H9 (cell line): ENCODE measurements around the gene IL12B. TPM values are rescaled to one million over a fixed set of nuclear protein-coding genes. Genes with fewer than 3 reads are reported as not detected.

Source experiments
- DNase-seq: peaks from one replicate; pipeline ENCODE4 v3.0.0-alpha.2; 2017
- H2AFZ ChIP-seq: one replicate; pipeline ENCODE4 v1.6.1; 2013; ENCODE audit warnings: mild to moderate bottlenecking, low read length, control low read depth, moderate library complexity
- H2AK5ac ChIP-seq: 2 replicates; pipeline ENCODE4 v1.6.1; 2013; ENCODE audit warnings: low read length, control low read depth, mixed read lengths; ENCODE audit not compliant: insufficient read length
- H2BK120ac ChIP-seq: one replicate; pipeline ENCODE4 v1.6.1; 2013; ENCODE audit warnings: low read depth, mild to moderate bottlenecking, low read length, control low read depth, inconsistent platforms; ENCODE audit not compliant: poor library complexity, severe bottlenecking
- H2BK12ac ChIP-seq: 2 replicates; pipeline ENCODE4 v1.6.1; 2013; ENCODE audit warnings: low read length, control low read depth, mixed read lengths, low read depth; ENCODE audit not compliant: insufficient read length
- H2BK15ac ChIP-seq: 2 replicates; pipeline ENCODE4 v1.6.1; 2013; ENCODE audit warnings: low read depth, low read length, control low read depth
- H2BK20ac ChIP-seq: one replicate; pipeline ENCODE4 v1.6.1; 2013; ENCODE audit warnings: low read depth, mild to moderate bottlenecking, low read length, control low read depth, inconsistent platforms; ENCODE audit not compliant: poor library complexity, severe bottlenecking
- H2BK5ac ChIP-seq: 2 replicates; pipeline ENCODE4 v1.6.1; 2013; ENCODE audit warnings: low read length, control low read depth, mixed read lengths; ENCODE audit not compliant: insufficient read length
- H3K14ac ChIP-seq: 2 replicates; pipeline ENCODE4 v1.6.1; 2013; ENCODE audit warnings: low read length, control low read depth; ENCODE audit not compliant: insufficient read depth
- H3K18ac ChIP-seq: 2 replicates; pipeline ENCODE4 v1.6.1; 2013; ENCODE audit warnings: low read depth, mild to moderate bottlenecking, mixed read lengths, low read length, control low read depth; ENCODE audit not compliant: insufficient read length
- H3K23ac ChIP-seq: 2 replicates; pipeline ENCODE4 v1.6.1; 2013; ENCODE audit warnings: low read length, control low read depth, mixed read lengths, low read depth; ENCODE audit not compliant: insufficient read length
- H3K23me2 ChIP-seq: 2 replicates; pipeline ENCODE4 v1.6.1; 2013; ENCODE audit warnings: low read depth, mild to moderate bottlenecking, mixed read lengths, low read length, control low read depth; ENCODE audit not compliant: insufficient read length, poor library complexity, severe bottlenecking
- H3K27ac ChIP-seq: 2 replicates; pipeline ENCODE4 v1.5.1; 2013; ENCODE audit warnings: low read length, control low read depth, mixed read lengths, low read depth; ENCODE audit not compliant: insufficient read length
- H3K27me3 ChIP-seq: 2 replicates; pipeline ENCODE4 v1.6.1; 2013; ENCODE audit warnings: low read length, control low read depth, inconsistent platforms; ENCODE audit not compliant: insufficient read depth
- H3K4ac ChIP-seq: 2 replicates; pipeline ENCODE4 v1.6.1; 2013; ENCODE audit warnings: low read depth, mild to moderate bottlenecking, control low read depth, inconsistent platforms, low read length, moderate library complexity
- H3K4me1 ChIP-seq: 2 replicates; pipeline ENCODE4 v1.6.1; 2013; ENCODE audit warnings: low read length, control low read depth, inconsistent platforms; ENCODE audit not compliant: insufficient read depth
- H3K4me2 ChIP-seq: 2 replicates; pipeline ENCODE4 v1.6.1; 2013; ENCODE audit warnings: low read length, control low read depth, mixed read lengths; ENCODE audit not compliant: insufficient read length, insufficient read depth
- H3K56ac ChIP-seq: 2 replicates; pipeline ENCODE4 v1.6.1; 2013; ENCODE audit warnings: low read depth, mild to moderate bottlenecking, mixed read lengths, low read length, control low read depth; ENCODE audit not compliant: insufficient read length
- H3K79me1 ChIP-seq: 2 replicates; pipeline ENCODE4 v1.6.1; 2013; ENCODE audit warnings: low read depth, mild to moderate bottlenecking, moderate library complexity, low read length, control low read depth, inconsistent platforms; ENCODE audit not compliant: insufficient read depth, poor library complexity, severe bottlenecking
- H3K79me2 ChIP-seq: 2 replicates; pipeline ENCODE4 v1.6.1; 2013; ENCODE audit warnings: low read length, control low read depth, inconsistent platforms; ENCODE audit not compliant: insufficient read depth
- H3K9ac ChIP-seq: 2 replicates; pipeline ENCODE4 v1.6.1; 2013; ENCODE audit warnings: low read length, control low read depth, mixed read lengths; ENCODE audit not compliant: insufficient read length; ENCODE audit errors: extremely low read depth
- H3K9me3 ChIP-seq: one replicate; pipeline ENCODE4 v1.6.1; 2013; ENCODE audit warnings: low read depth, low read length, inconsistent platforms; ENCODE audit not compliant: control insufficient read depth
- H3T11ph ChIP-seq: one replicate; pipeline ENCODE4 v1.6.1; 2013; ENCODE audit warnings: mild to moderate bottlenecking, low read length, control low read depth, inconsistent platforms
- H4K20me1 ChIP-seq: one replicate; pipeline ENCODE4 v1.6.1; 2013; ENCODE audit not compliant: control insufficient read depth, insufficient read length, insufficient read depth
- H4K5ac ChIP-seq: 2 replicates; pipeline ENCODE4 v1.6.1; 2013; ENCODE audit warnings: low read depth, mild to moderate bottlenecking, mixed read lengths, low read length, control low read depth; ENCODE audit not compliant: insufficient read length
- H4K8ac ChIP-seq: replicated peaks from 2 replicates; pipeline ENCODE4 v1.6.1; 2013; ENCODE audit warnings: low read length, control low read depth, mixed read lengths, low read depth; ENCODE audit not compliant: insufficient read length
- H4K91ac ChIP-seq: 2 replicates; pipeline ENCODE4 v1.6.1; 2013; ENCODE audit warnings: low read depth, mild to moderate bottlenecking, moderate library complexity, mixed read lengths, low read length, control low read depth; ENCODE audit not compliant: insufficient read length
- H3K27ac Mint-ChIP-seq, 3 experiments: 2 replicates in 2 of 3; 3 replicates in 1 of 3; pipeline ENCODE4 v1.8.0; 2020 to 2021; ENCODE audit warnings: mixed read lengths in 3 of 3, mild to moderate bottlenecking in 1 of 3, moderate library complexity in 1 of 3
- H3K27me3 Mint-ChIP-seq: 2 replicates; pipeline ENCODE4 v1.8.0; 2021; ENCODE audit warnings: low read depth, mild to moderate bottlenecking, moderate library complexity, mixed read lengths
- H3K36me3 Mint-ChIP-seq, 3 experiments: 2 replicates in 2 of 3; 3 replicates in 1 of 3; pipeline ENCODE4 v1.8.0; 2020 to 2021; ENCODE audit warnings: low read depth in 3 of 3, mixed read lengths in 3 of 3; ENCODE audit not compliant: insufficient read depth in 1 of 3
- H3K4me1 Mint-ChIP-seq, 2 experiments: 2 replicates each; pipeline ENCODE4 v1.8.0; 2020; ENCODE audit warnings: mixed read lengths in 2 of 2
- H3K4me3 Mint-ChIP-seq, 2 experiments: 2 replicates in 1 of 2; 3 replicates in 1 of 2; pipeline ENCODE4 v1.8.0; 2020 to 2021; ENCODE audit warnings: mild to moderate bottlenecking in 2 of 2, mixed read lengths in 2 of 2, moderate library complexity in 1 of 2
- H3K9me3 Mint-ChIP-seq, 2 experiments: 2 replicates in 1 of 2; 3 replicates in 1 of 2; pipeline ENCODE4 v1.8.0; 2020; ENCODE audit warnings: mild to moderate bottlenecking in 2 of 2, mixed read lengths in 2 of 2, moderate library complexity in 1 of 2
- WGBS: extraction: QIAGEN DNeasy Blood & Tissue Kit; methylation state at CpG from one replicate; pipeline ENCODE4 v1.1.7; 2013; ENCODE audit warnings: missing lambda C conversion rate, low lambda C conversion rate, mixed read lengths; ENCODE audit not compliant: insufficient read length; ENCODE audit errors: extremely low coverage; 5-methylcytosine and 5-hydroxymethylcytosine counted together
- total RNA-seq: library from RNA; stranded (reverse); gene quantifications from 2 replicates; pipeline ENCODE4 v1.2.1, GENCODE V29; 2021
- TF ChIP-seq, protein P1 (sequence below): fragments of 200-600 bp; sonication (generic); conservative IDR thresholded peaks from 3 replicates; pipeline ENCODE4 v1.8.0; 2021; ENCODE audit warnings: antibody characterized with exemption, mild to moderate bottlenecking

The IL12B gene
- total RNA-seq, 1 experiment from 2014 or later: not detected

DNA sequence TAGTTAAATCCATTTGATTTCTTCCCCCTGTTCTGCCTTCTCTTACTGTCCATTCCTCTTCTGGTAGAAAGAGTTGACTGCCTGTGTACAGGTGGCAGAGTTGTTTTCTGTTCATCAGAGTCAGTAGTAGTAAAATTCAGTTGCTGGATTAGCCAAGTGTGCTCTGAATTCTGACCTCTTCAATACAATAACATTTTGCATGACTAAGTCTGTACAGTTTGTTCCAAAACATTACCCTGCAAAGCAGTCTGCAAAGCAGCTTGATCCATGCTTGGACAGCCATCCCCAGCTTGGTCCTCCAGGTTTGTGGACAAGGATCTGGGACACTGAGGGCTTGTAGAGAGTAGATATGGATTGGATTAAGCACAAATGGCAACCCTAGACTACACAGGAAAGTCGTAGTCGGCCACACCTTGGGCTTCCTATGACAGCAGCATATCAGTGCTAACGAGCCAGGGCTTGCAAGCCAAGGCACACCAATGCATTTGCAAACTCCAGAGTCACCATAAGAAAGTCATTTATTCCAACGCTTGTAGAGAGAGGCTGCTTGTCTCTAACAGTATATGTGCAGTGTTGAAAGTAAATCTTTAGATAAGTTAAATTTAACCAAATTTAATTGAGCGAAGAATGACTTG, 25.2 kb downstream of the IL12B start:
- peaks cover 2 to 10% of the 10 kb centered on the region in 2 experiments; a peak in 2 of 4 replicates for H3K4me1 Mint-ChIP-seq
- no peak overlapping the region for H3K27ac Mint-ChIP-seq
- H3K4me3 Mint-ChIP-seq: no peak overlapping the region
- Histone ChIP-seq H3K9ac (no peak overlapping the region), H4K5ac (no peak overlapping the region), H3K56ac (no peak overlapping the region), H2AK5ac (no peak overlapping the region), H3K79me1 (no peaks in the 10 kb centered on the region), H3K4me2 (no peak overlapping the region), H3K23me2 (no peaks in the 10 kb centered on the region), H2BK5ac (no peak overlapping the region), H3K14ac (no peak overlapping the region), H3K9me3 (peaks cover 5% of the 10 kb centered on the region), H2BK15ac (no peak overlapping the region), H4K20me1 (no peaks in the 10 kb centered on the region), H3K23ac (no peak overlapping the region), H2BK120ac (no peak overlapping the region), H3K4ac (no peak overlapping the region), H2BK20ac (no peak overlapping the region), H4K91ac (no peak overlapping the region), H2AFZ (no peak overlapping the region), H3K27me3 (no peaks in the 10 kb centered on the region; the same call in 1 of the 2 replicates), H3K79me2 (no peaks in the 10 kb centered on the region), H3K18ac (no peak overlapping the region), H2BK12ac (no peak overlapping the region), H4K8ac (no peak overlapping the region), H3K27ac (no peak overlapping the region), H3T11ph (no peak overlapping the region), H3K4me1 (no peaks in the 10 kb centered on the region)
- H3K27me3 Mint-ChIP-seq: peaks cover 30% of the 10 kb centered on the region
- H3K36me3 Mint-ChIP-seq: peaks cover 3 to 19% (median 9%) of the 10 kb centered on the region in 3 experiments; a peak in 6 of 7 replicates
- DNase-seq: no peak
- TF ChIP-seq, protein P1, sequence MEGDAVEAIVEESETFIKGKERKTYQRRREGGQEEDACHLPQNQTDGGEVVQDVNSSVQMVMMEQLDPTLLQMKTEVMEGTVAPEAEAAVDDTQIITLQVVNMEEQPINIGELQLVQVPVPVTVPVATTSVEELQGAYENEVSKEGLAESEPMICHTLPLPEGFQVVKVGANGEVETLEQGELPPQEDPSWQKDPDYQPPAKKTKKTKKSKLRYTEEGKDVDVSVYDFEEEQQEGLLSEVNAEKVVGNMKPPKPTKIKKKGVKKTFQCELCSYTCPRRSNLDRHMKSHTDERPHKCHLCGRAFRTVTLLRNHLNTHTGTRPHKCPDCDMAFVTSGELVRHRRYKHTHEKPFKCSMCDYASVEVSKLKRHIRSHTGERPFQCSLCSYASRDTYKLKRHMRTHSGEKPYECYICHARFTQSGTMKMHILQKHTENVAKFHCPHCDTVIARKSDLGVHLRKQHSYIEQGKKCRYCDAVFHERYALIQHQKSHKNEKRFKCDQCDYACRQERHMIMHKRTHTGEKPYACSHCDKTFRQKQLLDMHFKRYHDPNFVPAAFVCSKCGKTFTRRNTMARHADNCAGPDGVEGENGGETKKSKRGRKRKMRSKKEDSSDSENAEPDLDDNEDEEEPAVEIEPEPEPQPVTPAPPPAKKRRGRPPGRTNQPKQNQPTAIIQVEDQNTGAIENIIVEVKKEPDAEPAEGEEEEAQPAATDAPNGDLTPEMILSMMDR: no peak
- H3K9me3 Mint-ChIP-seq: peaks cover 20 to 26% of the 10 kb centered on the region in 2 experiments
- WGBS: no CpG with 5 or more reads among the region's 5 CpGs
